Measurements from ENCODE around the gene CNOT4. TPM values are rescaled to one million over a fixed set of nuclear protein-coding genes. Genes with fewer than 3 reads are reported as not detected.

The CNOT4 gene
- total and polyA plus RNA-seq, 2 of the 13 experiments (the other 11 are each of a cell fraction or from before 2014, with no cell fraction given) = 7.4 to 8.4 TPM

- TF ChIP-seq GRHL1 (CRISPR knock-in tag; conservative IDR thresholded peaks at IDR 0.05) (no peak), HDAC1 (CRISPR knock-in tag; IDR thresholded peaks at IDR 0.05) (no peak), ZNF777 (CRISPR knock-in tag; IDR thresholded peaks at IDR 0.05) (no peak), GMEB2 (CRISPR knock-in tag; IDR thresholded peaks at IDR 0.05; ENCODE audit: low read depth) (no peak), ZSCAN25 (CRISPR knock-in tag; IDR thresholded peaks at IDR 0.05) (no peak)
Measured at GRCh38 chr7:135320268-135320667, 189.6 kb downstream of the CNOT4 start (continued).

GRCh38 chr7:135317676-135318325 lies 192.1 kb downstream of the CNOT4 start:
- ATAC-seq (peak; percentile 94), FAIRE-seq (no peak), DNase-seq (ENCODE audit: low spot score) (peak; percentile 24)
- Histone ChIP-seq H3K4me3 (replicated peaks in 1 of 3; ENCODE audit: insufficient read depth in 1 of 3, low read depth in 2 of 3, low read length in 3 of 3) (peak overlapping the region; percentile 34 to 61 (median 40); a peak in 5 of 6 replicates), H3K4me2 (ENCODE audit: low read depth, low read length) (peak overlapping the region; percentile 87), H3K4me1 (ENCODE audit: insufficient read depth, low read length) (peaks cover 19% of the 10 kb centered on the region), H4K20me1 (ENCODE audit: insufficient read depth, low read length) (no peaks in the 10 kb centered on the region), H3K9me3 (ENCODE audit: low read length) (no peaks in the 10 kb centered on the region), H3K27me3 (ENCODE audit: control insufficient read depth in 1 of 2, insufficient read depth in 2 of 2, low read length in 2 of 2) (peaks cover 0 to 11% of the 10 kb centered on the region in 2 experiments; a peak in 2 of 5 replicates), H3K79me2 (ENCODE audit: insufficient read depth, low read length) (no peaks in the 10 kb centered on the region), H2AFZ (ENCODE audit: low read length) (peak overlapping the region; percentile 64), H3K27ac (ENCODE audit: extremely low read length, insufficient read depth, low read length) (no peak overlapping the region), H3K9ac (ENCODE audit: insufficient read depth, low read depth, low read length) (no peak overlapping the region), H3K36me3 (replicated peaks in 1 of 2; ENCODE audit: control insufficient read depth in 1 of 2, insufficient read depth in 2 of 2, low read length in 2 of 2) (no peaks in the 10 kb centered on the region)
- in situ Hi-C loops (cut with HindIII; ENCODE audit: extremely low pct_ligation_motif_present, low pct_unique_long_range_greater_than_20kb) = no loop called here
- WGBS (ENCODE audit: low lambda C conversion rate) = 4% methylated on average over 10 of the region's 10 CpGs
- intact Hi-C loops (cut with micrococcal nuclease; ENCODE audit: unreplicated experiment) = no loop called here
- no TSS peak for BruUV-seq (replicated peaks)
- ChIA-PET POLR2A (interaction anchor here (0.6 kb wide), 1 partner anchor 54 kb away, joined by 3 read pairs; no protein-coding TSS in a partner anchor), CTCF (ENCODE audit: low intra/inter-chr PET ratio, low total read pairs) (no interaction called here)
- TF ChIP-seq ZNF34 (CRISPR knock-in tag; IDR thresholded peaks at IDR 0.05; ENCODE audit: borderline replicate concordance) (no peak), SIN3A (IDR thresholded peaks at IDR 0.05; ENCODE audit: borderline replicate concordance, low read depth, low read length) (no peak), BHLHE40 (IDR thresholded peaks at IDR 0.05; ENCODE audit: low read length) (no peak), SIX4 (CRISPR knock-in tag; IDR thresholded peaks at IDR 0.05) (no peak), HNF1A (IDR thresholded peaks at IDR 0.05; ENCODE audit: low read depth) (no peak), HNF1A (CRISPR knock-in tag; IDR thresholded peaks at IDR 0.05; ENCODE audit: borderline replicate concordance) (no peak), PITX1 (CRISPR knock-in tag; IDR thresholded peaks at IDR 0.05) (0 out of 2 replicates have a peak, but pooled peaks have one; percentile 23), ZNF383 (CRISPR knock-in tag; IDR thresholded peaks at IDR 0.05; ENCODE audit: borderline replicate concordance) (no peak), ZNF143 (CRISPR knock-in tag; IDR thresholded peaks at IDR 0.05) (peak; percentile 48), ZNF547 (CRISPR knock-in tag; IDR thresholded peaks at IDR 0.05) (peak; percentile 37; the same call in 1 of the 2 replicates), ZNF264 (CRISPR knock-in tag; IDR thresholded peaks at IDR 0.05) (no peak)

Measured in HepG2 (cell line).